ENCODE measurements around the gene RBMS1. TPM values are rescaled to one million over a fixed set of nuclear protein-coding genes. Genes with fewer than 3 reads are reported as not detected.

The RBMS1 gene
- total and polyA plus RNA-seq, 3 donors from 2014 or later = 26.8 to 34.7 (median 30.0) TPM

GRCh38 chr2:160288324-160288723, 205.3 kb downstream of the RBMS1 start:
- H3K4me1 ChIP-seq = no peaks in the 10 kb centered on the region
- no peak for DNase-seq
- TF ChIP-seq CTCF (IDR thresholded peaks at IDR 0.05) = no peak
- no peak for TF ChIP-seq POLR2A (IDR thresholded peaks at IDR 0.05)
- H3K27me3 ChIP-seq = no peaks in the 10 kb centered on the region
- H3K36me3 ChIP-seq (ENCODE audit: low read depth, missing control alignments) = no peaks in the 10 kb centered on the region
- WGBS, 2 donors = 67 to 80% methylated on average over 2 of the region's 2 CpGs
- intact Hi-C loops (cut with DNase I; ENCODE audit: low total_unique reads) = no loop called here
- no peak overlapping the region for H3K4me3 ChIP-seq
- H3K9me3 ChIP-seq = no peaks in the 10 kb centered on the region
- no peak overlapping the region for H3K27ac ChIP-seq

- Histone ChIP-seq H3K27me3 (no peaks in the 10 kb centered on the region), H3K4me1 (no peaks in the 10 kb centered on the region), H3K4me3 (no peak overlapping the region), H3K9me3 (no peaks in the 10 kb centered on the region), H3K36me3 (ENCODE audit: low read depth, missing control alignments) (no peaks in the 10 kb centered on the region), H3K27ac (no peak overlapping the region)
- 52 to 72% methylated on average over 3 of the region's 3 CpGs for WGBS, 2 donors
- TF ChIP-seq CTCF (IDR thresholded peaks at IDR 0.05) = no peak
- TF ChIP-seq POLR2A (IDR thresholded peaks at IDR 0.05) = no peak
- intact Hi-C loops (cut with DNase I; ENCODE audit: low total_unique reads) = no loop called here
- DNase-seq = no peak
Measured at GRCh38 chr2:160287476-160287875, 206.1 kb downstream of the RBMS1 start.

DNA sequence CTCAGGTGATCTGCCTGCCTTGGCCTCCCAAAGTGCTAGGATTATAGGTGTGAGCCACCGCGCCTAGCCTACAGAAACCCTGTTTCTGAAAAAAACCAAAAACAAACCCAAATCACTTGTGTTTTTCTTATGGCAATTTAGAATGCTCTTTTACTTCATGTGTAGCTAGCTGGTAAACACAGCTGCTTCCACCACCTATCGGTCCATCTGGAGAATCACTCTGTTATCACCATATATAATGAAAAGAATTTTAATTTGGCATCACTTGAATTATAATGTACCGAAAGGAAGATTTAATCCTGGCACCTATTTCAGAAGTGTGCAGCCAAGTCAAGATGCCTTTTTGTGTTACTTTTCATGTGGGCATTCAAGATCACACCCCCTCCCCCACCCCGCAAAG, 207.1 kb downstream of the RBMS1 start:
- H3K4me1 ChIP-seq = no peaks in the 10 kb centered on the region
- H3K4me3 ChIP-seq = no peak overlapping the region
- H3K9me3 ChIP-seq = no peaks in the 10 kb centered on the region
- intact Hi-C loops (cut with DNase I; ENCODE audit: low total_unique reads) = no loop called here
- no peak for DNase-seq
- 93 to 97% methylated on average over 5 of the region's 5 CpGs for WGBS, 2 donors
- no peak overlapping the region for H3K27ac ChIP-seq
- H3K36me3 ChIP-seq (ENCODE audit: low read depth, missing control alignments) = no peaks in the 10 kb centered on the region
- TF ChIP-seq POLR2A (IDR thresholded peaks at IDR 0.05) = no peak
- TF ChIP-seq CTCF (IDR thresholded peaks at IDR 0.05) = no peak
- no peaks in the 10 kb centered on the region for H3K27me3 ChIP-seq

- DNase-seq = no peak
- Histone ChIP-seq H3K4me3 (no peak overlapping the region), H3K27me3 (no peaks in the 10 kb centered on the region), H3K9me3 (no peaks in the 10 kb centered on the region), H3K36me3 (ENCODE audit: low read depth, missing control alignments) (no peaks in the 10 kb centered on the region), H3K27ac (no peak overlapping the region), H3K4me1 (no peaks in the 10 kb centered on the region)
- TF ChIP-seq CTCF (IDR thresholded peaks at IDR 0.05) (no peak), POLR2A (IDR thresholded peaks at IDR 0.05) (no peak)
- intact Hi-C loops (cut with DNase I; ENCODE audit: low total_unique reads) = no loop called here
Measured at GRCh38 chr2:160283675-160284074, 209.9 kb downstream of the RBMS1 start.

DNA sequence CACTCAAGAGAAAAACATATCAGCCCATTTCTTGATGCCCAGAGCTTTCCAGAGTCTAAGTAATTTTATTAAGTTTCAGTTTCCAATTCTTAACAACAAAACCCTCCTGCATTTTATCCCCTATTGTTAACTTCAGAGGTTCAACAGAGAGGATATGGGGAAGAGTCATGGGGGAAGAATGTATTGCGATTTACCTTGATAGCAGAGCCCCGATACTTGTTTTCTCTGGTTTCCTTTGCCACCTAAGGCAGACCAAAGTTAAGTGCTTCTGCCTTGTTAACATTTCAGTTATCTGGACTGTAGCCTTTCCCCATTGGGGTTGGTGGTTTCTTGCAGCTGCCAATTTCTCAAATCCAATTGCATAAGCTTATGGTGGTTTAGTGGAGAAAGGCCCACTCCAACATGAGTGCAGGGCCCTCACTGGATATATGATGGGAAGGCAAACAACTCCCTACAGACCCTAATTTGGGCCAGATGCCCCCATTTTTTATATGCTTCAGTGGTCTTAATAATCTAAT, 211.5 kb downstream of the RBMS1 start:
- WGBS, 2 donors = 94 to 96% methylated on average over 2 of the region's 2 CpGs
- H3K36me3 ChIP-seq (ENCODE audit: low read depth, missing control alignments) = no peaks in the 10 kb centered on the region
- no peaks in the 10 kb centered on the region for H3K4me1 ChIP-seq
- TF ChIP-seq POLR2A (IDR thresholded peaks at IDR 0.05) (no peak), CTCF (IDR thresholded peaks at IDR 0.05) (no peak)
- H3K27me3 ChIP-seq = no peaks in the 10 kb centered on the region
- no peak overlapping the region for H3K4me3 ChIP-seq
- H3K9me3 ChIP-seq = no peaks in the 10 kb centered on the region
- H3K27ac ChIP-seq = no peak overlapping the region
- DNase-seq = no peak
- intact Hi-C loops (cut with DNase I; ENCODE audit: low total_unique reads) = no loop called here
